ENCODE data around the gene PCDHGA9. TPM values are rescaled to one million over a fixed set of nuclear protein-coding genes. Genes with fewer than 3 reads are reported as not detected.
"Not testable (repeated sequence)": the region's sequence is repeated elsewhere in the genome, so short reads cannot be mapped to it uniquely, and the experiment has no call there.

PCDHGA9 gene
- total RNA-seq, 2 experiments from 2014 or later, result not detected

GRCh38 chr5:141369994-141370848 is 32.4 kb upstream of the PCDHGA9 start, which contains the start of gene PCDHGB3:
PCDHGB3 (plus strand) TSS chr5:141370242; CDS start chr5:141370395, 153 bp downstream.
- Mint-ChIP-seq H3K4me1 (peaks cover 4% of the 10 kb centered on the region), H3K27ac (no peak within 1 kb of the TSS), H3K4me3 (peak within 1 kb of the TSS; percentile 48), H3K36me3 (ENCODE audit: low read depth) (peaks cover 6% of the 10 kb centered on the region), H3K27me3 (peaks cover 53% of the 10 kb centered on the region), H3K9me3 (peaks cover 34% of the 10 kb centered on the region)
- POLR2A ChIA-PET, result no interaction called here
- DNase-seq, result no peak
- CTCF ChIA-PET, result interaction anchor here (0.6 to 3.0 kb wide), 14 partner anchors 13 to 194 kb away, joined by 3 to 11 read pairs (median 4); partner anchors contain the start of genes PCDHGA1, PCDHGA10, PCDHGA11 and PCDHGA3

- Mint-ChIP-seq H3K4me3 (no peak overlapping the region), H3K27ac (no peak overlapping the region), H3K27me3 (peaks cover 43% of the 10 kb centered on the region), H3K4me1 (peaks cover 4% of the 10 kb centered on the region), H3K36me3 (ENCODE audit: low read depth) (no peaks in the 10 kb centered on the region), H3K9me3 (peaks cover 33% of the 10 kb centered on the region)
- CTCF ChIA-PET, result interaction anchor here (0.7 to 3.0 kb wide), 4 partner anchors 15 to 51 kb away, joined by 3 to 11 read pairs (median 3); partner anchors contain the start of genes PCDHGA1, PCDHGA10 and TAF7
- POLR2A ChIA-PET, result no interaction called here
- DNase-seq, result no peak
These were observed 30.8 kb upstream of the PCDHGA9 start for GRCh38 chr5:141371572-141372475.

GRCh38 chr5:141373673-141374317 is 28.8 kb upstream of the PCDHGA9 start, which contains the start of gene PCDHGA6:
PCDHGA6 (plus strand) TSS chr5:141373891; CDS start chr5:141374084, 193 bp downstream.
- no peak within 1 kb of the TSS for H3K4me3 Mint-ChIP-seq
- H3K4me1 Mint-ChIP-seq, result peaks cover 4% of the 10 kb centered on the region
- H3K36me3 Mint-ChIP-seq (ENCODE audit: low read depth), result no peaks in the 10 kb centered on the region
- POLR2A ChIA-PET, result no interaction called here
- CTCF ChIA-PET, result interaction anchor here (0.5 to 1.7 kb wide), 5 partner anchors 10 to 1019 kb away, joined by 3 to 6 read pairs (median 4); partner anchors contain the start of genes PCDHGA5 and PCDHGB5
- H3K27ac Mint-ChIP-seq, result peak within 1 kb of the TSS; percentile 9
- H3K9me3 Mint-ChIP-seq, result peaks cover 33% of the 10 kb centered on the region
- H3K27me3 Mint-ChIP-seq, result peaks cover 38% of the 10 kb centered on the region
- no peak for DNase-seq

DNA sequence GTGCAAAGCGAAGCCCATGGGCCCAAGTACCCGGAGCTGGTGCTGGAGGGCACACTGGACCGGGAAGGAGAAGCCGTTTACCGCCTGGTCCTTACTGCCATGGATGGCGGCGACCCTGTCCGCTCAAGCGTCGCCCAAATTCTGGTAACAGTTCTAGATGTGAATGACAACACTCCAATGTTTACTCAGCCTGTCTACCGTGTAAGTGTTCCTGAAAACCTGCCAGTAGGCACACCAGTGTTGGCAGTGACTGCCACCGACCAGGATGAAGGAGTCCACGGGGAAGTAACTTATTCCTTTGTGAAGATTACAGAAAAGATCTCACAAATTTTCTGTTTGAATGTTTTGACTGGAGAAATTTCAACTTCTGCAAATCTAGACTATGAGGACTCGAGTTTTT is 28.0 kb upstream of the PCDHGA9 start:
- peaks cover 33% of the 10 kb centered on the region for H3K9me3 Mint-ChIP-seq
- H3K4me1 Mint-ChIP-seq, result peaks cover 4% of the 10 kb centered on the region
- no peak overlapping the region for H3K27ac Mint-ChIP-seq
- H3K36me3 Mint-ChIP-seq (ENCODE audit: low read depth), result no peaks in the 10 kb centered on the region
- DNase-seq, result no peak
- ChIA-PET CTCF (interaction anchor here (0.5 to 1.7 kb wide), 6 partner anchors 10 to 1018 kb away, joined by 3 to 6 read pairs (median 4); partner anchors contain the start of genes PCDHGA11, PCDHGA5 and PCDHGB5), POLR2A (no interaction called here)
- H3K27me3 Mint-ChIP-seq, result peaks cover 32% of the 10 kb centered on the region
- no peak overlapping the region for H3K4me3 Mint-ChIP-seq

DNA sequence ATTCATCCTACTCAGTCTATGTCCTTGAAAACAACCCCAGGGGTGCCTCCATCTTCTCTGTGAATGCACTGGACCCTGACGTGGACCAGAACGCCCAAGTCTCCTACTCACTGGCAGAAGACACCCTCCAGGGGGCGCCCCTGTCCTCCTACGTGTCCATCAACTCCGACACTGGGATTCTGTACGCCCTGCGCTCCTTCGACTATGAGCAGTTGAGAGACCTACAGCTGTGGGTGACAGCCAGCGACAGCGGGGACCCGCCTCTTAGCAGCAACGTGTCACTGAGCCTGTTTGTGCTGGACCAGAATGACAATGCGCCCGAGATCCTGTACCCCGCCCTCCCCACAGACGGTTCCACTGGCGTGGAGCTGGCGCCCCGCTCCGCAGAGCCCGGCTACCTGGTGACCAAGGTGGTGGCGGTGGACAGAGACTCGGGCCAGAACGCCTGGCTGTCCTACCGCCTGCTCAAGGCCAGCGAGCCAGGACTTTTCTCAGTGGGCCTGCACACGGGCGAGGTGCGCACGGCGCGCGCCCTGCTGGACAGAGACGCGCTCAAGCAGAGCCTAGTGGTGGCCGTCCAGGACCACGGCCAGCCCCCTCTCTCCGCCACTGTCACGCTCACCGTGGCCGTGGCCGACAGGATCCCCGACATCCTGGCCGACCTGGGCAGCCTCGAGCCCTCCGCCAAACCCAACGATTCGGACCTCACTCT is 27.0 kb upstream of the PCDHGA9 start:
- CTCF ChIA-PET, result interaction anchor here (0.9 to 1.7 kb wide), 2 partner anchors 22 to 45 kb away, joined by 4 read pairs; partner anchors contain the start of genes PCDHGA11 and PCDHGB5
- H3K9me3 Mint-ChIP-seq, result peaks cover 28% of the 10 kb centered on the region
- POLR2A ChIA-PET; DNase-seq; H3K36me3 Mint-ChIP-seq (ENCODE audit: low read depth); H3K4me1 Mint-ChIP-seq; H3K27ac Mint-ChIP-seq; H3K4me3 Mint-ChIP-seq: not testable (repeated sequence)
- peaks cover 24% of the 10 kb centered on the region for H3K27me3 Mint-ChIP-seq

- Mint-ChIP-seq H3K4me3 (peak within 1 kb of the TSS; percentile 34), H3K36me3 (ENCODE audit: low read depth) (no peaks in the 10 kb centered on the region), H3K27ac (peak within 1 kb of the TSS; percentile 62), H3K27me3 (peaks cover 38% of the 10 kb centered on the region), H3K9me3 (peaks cover 12% of the 10 kb centered on the region), H3K4me1 (no peaks in the 10 kb centered on the region)
- CTCF ChIA-PET, result interaction anchor here (0.8 to 1.1 kb wide), 2 partner anchors 12 to 48 kb away, joined by 3 to 5 read pairs; partner anchors contain the start of genes PCDHGA12 and PCDHGB3
- POLR2A ChIA-PET, result no interaction called here
- DNase-seq, result no peak
These were observed 19.9 kb upstream of the PCDHGA9 start, which contains the start of gene PCDHGA7 for GRCh38 chr5:141382469-141383294. PCDHGA7 (plus strand) TSS chr5:141382742; CDS start chr5:141382900, 158 bp downstream.

GRCh38 chr5:141383345-141383744 is 19.2 kb upstream of the PCDHGA9 start:
- Mint-ChIP-seq H3K4me3 (no peak overlapping the region), H3K9me3 (peaks cover 14% of the 10 kb centered on the region), H3K27ac (no peak overlapping the region), H3K4me1 (no peaks in the 10 kb centered on the region), H3K36me3 (ENCODE audit: low read depth) (no peaks in the 10 kb centered on the region), H3K27me3 (peaks cover 41% of the 10 kb centered on the region)
- ChIA-PET POLR2A (no interaction called here), CTCF (interaction anchor here (0.8 to 1.1 kb wide), 2 partner anchors 13 to 47 kb away, joined by 3 to 5 read pairs; partner anchors contain the start of genes PCDHGA12 and PCDHGB3)
- DNase-seq, result no peak

DNA sequence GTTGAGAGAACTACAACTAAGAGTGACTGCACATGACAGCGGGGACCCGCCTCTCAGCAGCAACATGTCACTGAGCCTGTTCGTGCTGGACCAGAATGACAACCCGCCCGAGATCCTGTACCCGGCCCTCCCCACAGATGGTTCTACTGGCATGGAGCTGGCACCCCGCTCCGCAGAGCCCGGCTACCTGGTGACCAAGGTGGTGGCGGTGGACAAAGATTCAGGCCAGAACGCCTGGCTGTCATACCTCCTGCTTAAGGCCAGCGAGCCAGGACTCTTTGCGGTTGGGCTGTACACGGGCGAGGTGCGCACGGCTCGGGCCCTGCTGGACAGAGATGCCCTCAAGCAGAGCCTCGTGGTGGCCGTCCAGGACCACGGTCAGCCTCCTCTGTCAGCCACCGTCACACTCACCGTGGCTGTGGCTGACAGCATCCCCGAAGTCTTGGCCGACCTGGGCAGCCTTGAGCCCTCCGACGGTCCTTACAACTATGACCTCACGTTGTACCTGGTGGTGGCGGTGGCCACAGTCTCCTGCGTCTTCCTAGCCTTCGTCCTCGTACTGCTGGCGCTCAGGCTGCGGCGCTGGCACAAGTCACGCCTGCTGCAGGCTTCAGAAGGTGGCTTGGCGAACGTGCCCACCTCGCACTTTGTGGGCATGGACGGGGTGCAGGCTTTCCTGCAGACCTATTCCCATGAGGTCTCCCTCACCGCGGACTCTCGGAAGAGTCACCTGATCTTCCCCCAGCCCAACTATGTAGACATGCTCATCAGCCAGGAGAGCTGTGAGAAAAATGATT is 17.9 kb upstream of the PCDHGA9 start:
- peaks cover 21% of the 10 kb centered on the region for H3K9me3 Mint-ChIP-seq
- H3K4me1 Mint-ChIP-seq, result no peaks in the 10 kb centered on the region
- no peak overlapping the region for H3K27ac Mint-ChIP-seq
- peaks cover 47% of the 10 kb centered on the region for H3K27me3 Mint-ChIP-seq
- POLR2A ChIA-PET, result no interaction called here
- H3K4me3 Mint-ChIP-seq, result no peak overlapping the region
- no peak for DNase-seq
- CTCF ChIA-PET, result no interaction called here
- no peaks in the 10 kb centered on the region for H3K36me3 Mint-ChIP-seq (ENCODE audit: low read depth)

- H3K4me1 Mint-ChIP-seq; H3K4me3 Mint-ChIP-seq; H3K27ac Mint-ChIP-seq; POLR2A ChIA-PET; DNase-seq; H3K36me3 Mint-ChIP-seq (ENCODE audit: low read depth): not testable (repeated sequence)
- Mint-ChIP-seq H3K27me3 (peaks cover 50% of the 10 kb centered on the region), H3K9me3 (peaks cover 28% of the 10 kb centered on the region)
- CTCF ChIA-PET, result interaction anchor here (0.8 to 1.7 kb wide), 3 partner anchors 16 to 57 kb away, joined by 3 to 5 read pairs (median 5); partner anchors contain the start of genes PCDHGA1 and PCDHGB3
These were observed 14.8 kb upstream of the PCDHGA9 start, which contains the start of gene PCDHGB4 for GRCh38 chr5:141387557-141388311. PCDHGB4 (plus strand) TSS chr5:141387698; CDS start chr5:141387885, 187 bp downstream.

GRCh38 chr5:141388661-141389060 is 13.9 kb upstream of the PCDHGA9 start:
- Mint-ChIP-seq H3K27ac (no peak overlapping the region), H3K27me3 (peaks cover 45% of the 10 kb centered on the region), H3K36me3 (ENCODE audit: low read depth) (peaks cover 2% of the 10 kb centered on the region), H3K4me1 (no peaks in the 10 kb centered on the region), H3K9me3 (peaks cover 27% of the 10 kb centered on the region), H3K4me3 (no peak overlapping the region)
- DNase-seq, result no peak
- POLR2A ChIA-PET, result no interaction called here
- CTCF ChIA-PET, result interaction anchor here (1.7 kb wide), 1 partner anchor 19 kb away, joined by 5 read pairs; the partner anchor contains the start of gene PCDHGB3

Measured in activated CD4-positive, alpha-beta T cell treated with anti-CD3 and anti-CD28 coated beads, Interleukin-2, amount 10 ng/mL, durations not matched to agents 7 days and 5 days (primary cell).